SK-N-SH treated with all-trans-retinoic acid at 6 μM for 48 hours (cell line): Measurements from ENCODE around the gene PPP1R12B.

Experiments used
- POU6F1 ChIP-seq: fragments of 250-450 bp; sonication (Bioruptor Pico); IDR thresholded peaks from 2 replicates; pipeline ENCODE4 v1.8.0; 2021; ENCODE audit warnings: low read depth, mild to moderate bottlenecking, moderate library complexity, borderline replicate concordance
- ZNF565 ChIP-seq: fragments of 450-650 bp; formaldehyde crosslinking; conservative IDR thresholded peaks from 2 replicates; pipeline ENCODE4 v1.5.0; 2020; ENCODE audit warnings: low read depth, mild to moderate bottlenecking, moderate library complexity

- TF ChIP-seq ZNF565 (CRISPR knock-in tag) (no peak), POU6F1 (no peak)
These were observed 7.5 kb downstream of the PPP1R12B start for GRCh38 chr1:202355944-202356553.
